NCI-H510A treated with DMSO at 0.1 percent for 48 hours (cell line): ENCODE measurements around the gene RPS6KB1.
"Not testable (repeated sequence)": the region's sequence is repeated elsewhere in the genome, so short reads cannot be mapped to it uniquely, and the experiment has no call there.

Experiments
- DNase-seq: peaks from one replicate; lab custom pipeline; 2025; lab: John Stamatoyannopoulos, UW

RPS6KB1 gene

DNA sequence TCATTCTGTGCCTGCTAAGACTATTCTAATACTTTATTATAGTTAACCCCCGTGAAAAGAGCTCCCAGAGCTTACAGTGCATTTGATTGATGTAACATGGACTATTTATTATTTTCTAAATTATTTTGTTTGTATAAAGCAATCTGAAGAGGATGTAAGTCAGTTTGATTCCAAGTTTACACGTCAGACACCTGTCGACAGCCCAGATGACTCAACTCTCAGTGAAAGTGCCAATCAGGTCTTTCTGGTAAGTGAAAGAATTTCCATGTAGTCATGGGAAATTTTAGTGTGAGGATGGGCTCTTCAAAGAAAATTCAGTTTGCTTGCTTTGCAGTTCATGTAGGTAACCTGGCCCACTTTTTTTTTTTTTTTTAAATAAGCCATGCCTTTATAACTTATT, 47.8 kb downstream of the RPS6KB1 start:
- DNase-seq, result not testable (repeated sequence)

DNA sequence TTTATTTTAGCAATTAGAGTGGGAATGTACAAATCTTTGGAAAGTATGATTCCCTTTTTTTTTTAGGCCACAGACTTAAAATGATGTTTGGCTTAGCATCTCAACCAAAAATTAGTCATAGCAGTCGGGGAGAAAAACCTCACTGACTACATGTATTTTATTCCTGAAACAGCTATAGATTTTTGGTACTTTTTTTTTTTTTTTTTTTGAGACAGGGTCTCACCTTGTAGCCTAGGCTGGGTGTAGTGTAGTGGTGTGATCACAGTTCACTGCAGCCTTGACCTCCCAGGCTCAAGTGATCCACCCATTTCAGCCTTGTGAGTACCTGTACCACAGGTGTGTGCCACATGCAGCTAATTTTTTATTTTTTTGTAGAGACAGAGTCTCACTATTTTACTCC, 48.2 kb downstream of the RPS6KB1 start:
- DNase-seq, result no peak

GRCh38 chr17:59946433-59946832, 53.5 kb downstream of the RPS6KB1 start:
- DNase-seq, result not testable (repeated sequence)

GRCh38 chr17:59947310-59947709, 54.4 kb downstream of the RPS6KB1 start:
- DNase-seq, result not testable (repeated sequence)

GRCh38 chr17:59950049-59950448, 57.1 kb downstream of the RPS6KB1 start:
- no peak for DNase-seq

- no peak for DNase-seq
Measured at GRCh38 chr17:59954856-59955255, 61.9 kb downstream of the RPS6KB1 start.

- DNase-seq, result not testable (repeated sequence)
Measured at GRCh38 chr17:59959574-59959973, 66.7 kb downstream of the RPS6KB1 start.

DNA sequence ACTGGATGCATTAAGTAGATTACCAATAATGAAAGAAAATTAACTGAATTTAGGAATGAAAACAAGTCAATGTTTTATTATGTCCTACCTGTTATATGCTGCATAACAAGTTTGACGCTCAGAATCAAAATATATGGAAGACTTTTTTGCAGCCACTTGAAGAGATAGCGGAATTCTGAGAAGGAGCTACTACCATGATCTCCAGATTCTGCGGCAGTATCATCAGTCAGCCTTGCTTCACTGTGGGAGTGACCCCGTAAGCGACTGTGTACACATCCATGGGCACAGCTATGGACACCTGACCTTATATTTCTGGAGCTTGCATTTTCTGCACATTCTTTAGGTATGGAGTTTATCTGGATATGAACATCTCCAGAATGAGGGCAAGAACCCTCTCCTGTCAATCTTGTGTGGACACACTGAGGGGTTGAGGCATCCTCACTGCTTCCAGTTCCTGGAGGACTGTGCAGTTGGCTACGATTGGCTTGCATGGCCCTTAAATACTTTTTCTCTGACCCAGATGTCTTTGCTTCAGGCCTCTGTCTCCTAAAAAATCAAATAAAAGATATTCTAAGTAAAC, 69.9 kb downstream of the RPS6KB1 start:
- DNase-seq, result no peak

GRCh38 chr17:59963738-59964481, 71.0 kb downstream of the RPS6KB1 start:
- peak; percentile 96 for DNase-seq

DNA sequence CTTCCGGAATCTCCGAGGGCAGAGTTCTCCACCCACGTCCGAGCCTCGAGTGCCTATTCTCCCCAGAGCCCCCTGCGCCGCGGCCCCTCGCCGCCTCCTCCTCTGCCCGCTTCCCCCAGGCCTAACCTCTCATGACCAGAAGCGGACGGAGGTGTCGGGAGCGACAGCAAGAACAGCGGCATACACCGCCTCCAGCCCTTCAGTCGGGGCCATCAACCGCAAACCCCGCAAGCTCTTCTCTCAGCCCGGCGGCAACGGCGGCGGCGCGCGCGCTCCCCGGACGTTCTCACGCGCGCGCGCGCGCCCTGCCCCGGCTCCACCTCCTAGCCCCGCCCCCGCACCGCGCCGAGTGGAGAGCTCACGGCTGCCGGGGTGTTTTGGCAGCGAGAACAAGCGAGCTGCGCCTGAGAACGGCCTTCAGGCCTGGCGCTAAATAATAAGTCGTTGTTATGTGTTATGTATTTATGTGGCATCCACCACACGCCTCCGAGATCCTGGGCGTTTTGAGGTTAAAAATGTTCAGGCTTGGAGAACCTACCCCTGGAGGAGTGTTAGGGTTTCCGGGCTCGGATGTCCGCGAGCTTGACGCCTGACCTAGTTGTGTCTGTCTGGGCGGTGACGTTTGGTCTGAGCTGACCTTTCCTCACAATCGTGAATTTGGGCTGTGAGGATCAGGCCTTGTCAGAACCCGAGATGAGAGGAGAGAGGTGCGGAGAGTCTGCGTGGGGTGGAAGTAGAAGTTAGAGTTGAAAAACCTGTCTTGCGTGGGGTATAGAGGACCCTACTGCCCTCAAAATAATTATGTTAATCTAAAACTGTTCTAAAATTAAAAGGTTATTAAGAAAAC, 71.8 kb downstream of the RPS6KB1 start, which contains the start of gene RNFT1:
Gene RNFT1, minus strand, starts transcription at position 259 of the 847 bp plus-strand sequence. Its CDS starts 77 bp downstream, at position 182.
- DNase-seq, result peak; percentile 98

DNA sequence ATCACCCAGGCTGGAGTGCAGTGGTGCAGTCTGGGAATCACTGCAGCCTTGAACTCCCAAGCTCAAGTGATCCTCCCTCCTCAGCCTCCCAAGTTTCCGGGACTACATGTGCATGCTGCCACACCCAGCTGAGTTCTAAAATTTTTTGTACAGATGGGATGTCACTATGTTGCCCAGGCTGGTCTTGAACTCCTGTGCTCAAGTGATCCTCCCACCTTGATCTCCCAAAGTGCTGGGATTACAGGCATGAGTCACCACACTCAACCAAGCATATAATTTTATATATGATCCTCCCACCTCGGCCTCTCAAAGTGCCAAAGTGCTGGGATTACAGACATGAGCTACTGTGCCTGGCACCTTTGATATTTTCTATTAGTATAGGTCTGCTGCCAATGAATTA, 78.8 kb downstream of the RPS6KB1 start:
- not testable (repeated sequence) for DNase-seq

- no peak for DNase-seq
Measured at GRCh38 chr17:59972778-59973177, 79.9 kb downstream of the RPS6KB1 start.

DNA sequence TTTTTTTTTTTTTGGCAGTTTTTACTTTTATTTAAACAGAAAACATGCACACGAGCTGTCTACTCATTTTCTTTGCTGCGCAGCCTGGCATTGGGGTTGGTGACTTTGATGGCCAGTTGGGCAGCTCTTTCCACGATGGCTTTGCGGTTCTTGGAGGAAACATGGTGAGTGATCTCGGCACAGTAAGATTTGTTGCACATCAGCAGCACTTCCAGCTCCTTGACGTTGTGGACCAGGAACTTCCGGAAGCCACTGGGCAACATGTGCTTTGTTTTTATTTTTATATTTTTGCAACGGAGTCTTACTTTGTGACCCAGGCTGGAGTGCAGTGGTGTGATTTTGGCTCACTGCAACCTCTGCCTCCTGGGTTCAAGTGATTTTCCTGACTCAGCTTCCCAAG, 80.6 kb downstream of the RPS6KB1 start:
- not testable (repeated sequence) for DNase-seq

GRCh38 chr17:59975166-59975565, 82.2 kb downstream of the RPS6KB1 start:
- DNase-seq, result not testable (repeated sequence)

GRCh38 chr17:59996608-59997007, 103.7 kb downstream of the RPS6KB1 start:
- DNase-seq, result not testable (repeated sequence)
